MCF 10A (cell line): Measurements from ENCODE around the gene AUTS2. TPM values are rescaled to one million over a fixed set of nuclear protein-coding genes. Genes with fewer than 3 reads are reported as not detected.

ENCODE experiments used
- BruUV-seq: library from RNA; stranded (reverse); fragments of 400-500 nt; replicated peaks from 2 replicates; lab custom pipeline; 2021; lab: Mats Ljungman, UMichigan
- CTCF ChIA-PET: fragments of 300-600 bp; sonication (Branson Sonifier 250); formaldehyde crosslinking; extraction: SDS; loops from one replicate; lab custom pipeline; 2021; ENCODE audit warnings: antibody characterized with exemption, inconsistent platforms; lab: Yijun Ruan, JAX
- POLR2A ChIA-PET: fragments of 300-600, 350-650 bp; sonication (Branson Sonifier 250); formaldehyde crosslinking; extraction: SDS; loops from one replicate; lab custom pipeline; 2020; ENCODE audit warnings: antibody characterized with exemption, inconsistent platforms; lab: Yijun Ruan, JAX
- DNase-seq: peaks from one replicate; pipeline ENCODE4 v3.0.0-alpha.2; 2018; ENCODE audit not compliant: unreplicated experiment
- H3K27ac Mint-ChIP-seq: one replicate; pipeline ENCODE4 v1.8.0; 2022; ENCODE audit warnings: mild to moderate bottlenecking, low read depth, mixed read lengths; ENCODE audit not compliant: unreplicated experiment
- H3K27me3 Mint-ChIP-seq: one replicate; pipeline ENCODE4 v1.8.0; 2022; ENCODE audit warnings: mixed read lengths; ENCODE audit not compliant: insufficient read depth, unreplicated experiment
- H3K36me3 Mint-ChIP-seq: one replicate; pipeline ENCODE4 v1.8.0; 2022; ENCODE audit warnings: mild to moderate bottlenecking, moderate library complexity, mixed read lengths; ENCODE audit not compliant: insufficient read depth, unreplicated experiment
- H3K4me1 Mint-ChIP-seq: one replicate; pipeline ENCODE4 v1.8.0; 2022; ENCODE audit warnings: mixed read lengths; ENCODE audit not compliant: insufficient read depth, unreplicated experiment
- H3K4me3 Mint-ChIP-seq: one replicate; pipeline ENCODE4 v1.8.0; 2022; ENCODE audit warnings: mild to moderate bottlenecking, moderate library complexity, mixed read lengths; ENCODE audit not compliant: unreplicated experiment
- H3K9me3 Mint-ChIP-seq: one replicate; pipeline ENCODE4 v1.8.0; 2022; ENCODE audit warnings: mixed read lengths; ENCODE audit not compliant: unreplicated experiment
- intact Hi-C: fragments of 100-400 bp; cut with micrococcal nuclease; formaldehyde crosslinking; loops from 2 replicates; pipeline ENCODE4 v1.14.1; 2022
- total RNA-seq: library from RNA; stranded (reverse); gene quantifications from 2 replicates; pipeline ENCODE4 v1.2.3, GENCODE V29; 2022
- TF ChIP-seq, protein P1 (sequence below): fragments of 200-600 bp; IDR thresholded peaks from one replicate; pipeline ENCODE4 v1.8.0; 2022; ENCODE audit warnings: antibody characterized with exemption, mild to moderate bottlenecking; ENCODE audit not compliant: unreplicated experiment

AUTS2 gene
- total RNA-seq, 1 experiment from 2014 or later: 1.3 TPM

DNA sequence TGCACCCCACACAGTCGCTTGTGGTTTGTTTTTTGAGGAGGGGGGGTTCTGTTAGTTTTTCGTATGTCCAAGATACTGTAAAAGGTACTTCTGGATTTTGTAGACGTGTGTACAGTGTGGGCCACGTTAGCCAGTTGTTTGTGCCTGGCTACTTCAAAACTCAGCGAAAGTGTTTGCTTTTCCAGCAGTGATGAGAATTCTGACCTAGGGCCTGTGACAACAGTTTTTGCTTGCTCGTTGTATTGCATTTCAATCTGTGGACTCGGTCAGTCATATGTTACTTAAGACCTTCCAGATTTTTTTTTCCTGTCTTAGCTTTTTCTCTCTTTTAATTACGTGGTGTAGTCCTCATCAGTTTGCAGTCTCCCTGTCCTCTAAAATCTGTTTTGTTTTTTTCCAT lies 1194.8 kb downstream of the AUTS2 start:
- H3K9me3 Mint-ChIP-seq: peaks cover 4% of the 10 kb centered on the region
- ChIA-PET CTCF (interaction anchor here (0.5 kb wide), 1 partner anchor 735 kb away, joined by 3 read pairs; no protein-coding TSS in a partner anchor), POLR2A (no interaction called here)
- intact Hi-C loops: no loop called here
- no peak for DNase-seq
- H3K4me1 Mint-ChIP-seq: no peaks in the 10 kb centered on the region
- no peak overlapping the region for H3K27ac Mint-ChIP-seq
- H3K27me3 Mint-ChIP-seq: no peaks in the 10 kb centered on the region
- H3K36me3 Mint-ChIP-seq: no peaks in the 10 kb centered on the region
- no TSS peak for BruUV-seq
- no peak overlapping the region for H3K4me3 Mint-ChIP-seq
- TF ChIP-seq, protein P1, sequence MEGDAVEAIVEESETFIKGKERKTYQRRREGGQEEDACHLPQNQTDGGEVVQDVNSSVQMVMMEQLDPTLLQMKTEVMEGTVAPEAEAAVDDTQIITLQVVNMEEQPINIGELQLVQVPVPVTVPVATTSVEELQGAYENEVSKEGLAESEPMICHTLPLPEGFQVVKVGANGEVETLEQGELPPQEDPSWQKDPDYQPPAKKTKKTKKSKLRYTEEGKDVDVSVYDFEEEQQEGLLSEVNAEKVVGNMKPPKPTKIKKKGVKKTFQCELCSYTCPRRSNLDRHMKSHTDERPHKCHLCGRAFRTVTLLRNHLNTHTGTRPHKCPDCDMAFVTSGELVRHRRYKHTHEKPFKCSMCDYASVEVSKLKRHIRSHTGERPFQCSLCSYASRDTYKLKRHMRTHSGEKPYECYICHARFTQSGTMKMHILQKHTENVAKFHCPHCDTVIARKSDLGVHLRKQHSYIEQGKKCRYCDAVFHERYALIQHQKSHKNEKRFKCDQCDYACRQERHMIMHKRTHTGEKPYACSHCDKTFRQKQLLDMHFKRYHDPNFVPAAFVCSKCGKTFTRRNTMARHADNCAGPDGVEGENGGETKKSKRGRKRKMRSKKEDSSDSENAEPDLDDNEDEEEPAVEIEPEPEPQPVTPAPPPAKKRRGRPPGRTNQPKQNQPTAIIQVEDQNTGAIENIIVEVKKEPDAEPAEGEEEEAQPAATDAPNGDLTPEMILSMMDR: no peak

DNA sequence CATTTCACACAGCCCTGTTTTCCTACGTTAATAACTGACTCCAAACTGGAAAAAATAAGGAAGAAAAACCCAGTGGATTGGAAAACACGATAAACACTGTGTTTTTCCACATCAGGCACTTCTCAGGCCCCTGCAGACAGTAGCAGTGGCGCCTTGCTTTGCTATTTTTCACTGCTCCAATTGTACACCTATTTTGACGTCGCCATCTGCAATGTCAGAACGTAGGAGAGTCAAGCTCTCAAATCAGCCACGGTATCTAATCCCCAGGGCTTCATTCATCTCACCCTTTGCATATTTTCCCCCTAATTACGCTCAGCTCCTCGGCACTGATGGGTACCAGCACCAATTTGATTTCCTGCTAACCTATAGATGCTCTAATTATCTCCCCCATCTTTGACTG lies 1195.5 kb downstream of the AUTS2 start:
- no peak overlapping the region for H3K4me3 Mint-ChIP-seq
- POLR2A ChIA-PET: no interaction called here
- H3K9me3 Mint-ChIP-seq: peaks cover 9% of the 10 kb centered on the region
- no peaks in the 10 kb centered on the region for H3K4me1 Mint-ChIP-seq
- CTCF ChIA-PET: no interaction called here
- no peak overlapping the region for H3K27ac Mint-ChIP-seq
- no peak for DNase-seq
- TF ChIP-seq, protein P1: no peak
- H3K36me3 Mint-ChIP-seq: no peaks in the 10 kb centered on the region
- BruUV-seq: no TSS peak
- no peaks in the 10 kb centered on the region for H3K27me3 Mint-ChIP-seq
- intact Hi-C loops: no loop called here

DNA sequence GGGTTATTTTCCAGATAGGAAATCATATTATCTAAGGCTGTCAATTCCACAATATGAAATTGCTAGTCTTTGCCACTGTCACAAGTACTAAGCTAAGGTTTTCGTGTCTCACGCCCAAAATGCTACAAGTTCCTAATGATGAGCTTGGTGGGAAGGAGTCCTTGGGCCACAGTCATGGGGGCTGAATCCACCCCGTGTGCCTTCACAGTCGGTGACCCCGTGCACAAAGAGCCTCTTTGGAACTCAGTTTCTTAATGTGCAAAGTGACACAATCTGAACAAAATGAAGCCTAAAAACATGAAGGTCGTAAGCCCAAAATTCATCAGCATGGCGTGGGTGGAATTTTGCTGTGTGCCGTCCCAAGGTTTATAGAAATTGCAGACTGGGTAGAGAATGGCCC lies 1196.7 kb downstream of the AUTS2 start:
- TF ChIP-seq, protein P1: no peak

DNA sequence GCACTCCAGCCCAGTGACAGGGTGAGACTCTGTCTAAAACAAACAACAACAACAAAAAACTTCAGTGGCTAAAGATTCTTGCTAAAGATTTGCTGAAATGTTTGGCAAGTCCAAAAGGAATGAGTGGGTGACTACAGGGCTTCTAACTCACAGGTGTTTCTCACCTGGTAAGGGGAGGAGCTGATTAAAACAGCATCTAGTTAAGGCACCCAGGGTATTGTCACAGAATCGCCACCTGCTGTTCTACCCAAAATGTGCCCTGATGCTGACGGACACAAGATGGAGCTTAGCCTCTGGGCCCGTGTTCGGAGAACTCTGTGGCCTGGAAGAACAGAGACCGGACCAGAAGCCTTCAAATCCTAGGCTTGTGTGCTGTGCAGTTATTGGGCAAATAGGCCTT lies 1197.7 kb downstream of the AUTS2 start:
- ChIA-PET POLR2A (no interaction called here), CTCF (no interaction called here)
- TF ChIP-seq, protein P1: no peak
- Mint-ChIP-seq H3K4me3 (no peak overlapping the region), H3K4me1 (no peaks in the 10 kb centered on the region), H3K27me3 (no peaks in the 10 kb centered on the region), H3K36me3 (no peaks in the 10 kb centered on the region), H3K27ac (no peak overlapping the region), H3K9me3 (peaks cover 12% of the 10 kb centered on the region)
- no peak for DNase-seq
- intact Hi-C loops: no loop called here
- BruUV-seq: no TSS peak

More for the DNA sequence above, 1196.7 kb downstream of the AUTS2 start:
- Mint-ChIP-seq H3K4me1 (no peaks in the 10 kb centered on the region), H3K9me3 (peaks cover 9% of the 10 kb centered on the region), H3K36me3 (no peaks in the 10 kb centered on the region), H3K27me3 (no peaks in the 10 kb centered on the region), H3K4me3 (no peak overlapping the region), H3K27ac (no peak overlapping the region)
- no peak for DNase-seq
- CTCF ChIA-PET: no interaction called here
- BruUV-seq: no TSS peak
- POLR2A ChIA-PET: no interaction called here
- intact Hi-C loops: no loop called here
